Ovary (tissue), 9 donors: Measurements from ENCODE around the gene KRTAP2-4. TPM values are rescaled to one million over a fixed set of nuclear protein-coding genes. Genes with fewer than 3 reads are reported as not detected.

Source experiments
- DNase-seq, 5 donors: peaks; one replicate each; pipeline ENCODE4 v3.0.0-alpha.2; 2019 to 2020
- H3K27ac ChIP-seq, 2 donors: fragments of 200-600 bp; one replicate each; pipeline versions ENCODE4 v1.5.1 to v1.8.0; 2019 to 2022
- H3K27me3 ChIP-seq: fragments of 200-600 bp; one replicate; pipeline ENCODE4 v1.8.0; 2022
- H3K36me3 ChIP-seq: fragments of 200-600 bp; sonication (generic); one replicate; pipeline ENCODE4 v1.5.1; 2019
- H3K4me1 ChIP-seq: one replicate; pipeline ENCODE4 v1.8.1; 2013; ENCODE audit warnings: mild to moderate bottlenecking, moderate library complexity; ENCODE audit not compliant: insufficient read depth
- H3K4me3 ChIP-seq: fragments of 200-600 bp; sonication (generic); one replicate; pipeline ENCODE4 v1.5.1; 2017
- H3K9me3 ChIP-seq, 2 donors: fragments of 200-600 bp in 1 of 2; sonication (generic) in 1 of 2; one replicate each; pipeline versions ENCODE4 v1.5.1 to v1.8.1; 2013 to 2019; ENCODE audit warnings: mild to moderate bottlenecking in 1 of 2, moderate library complexity in 1 of 2
- CTCF ChIP-seq, 3 donors: fragments of 450-650 bp in 2 of 3; fragments of 200-600 bp in 1 of 3; IDR thresholded peaks; one replicate each; pipeline versions ENCODE4 v1.5.1 to v1.8.0; 2016 to 2022; ENCODE audit warnings: antibody characterized with exemption in 3 of 3, mild to moderate bottlenecking in 1 of 3
- EP300 ChIP-seq: sonication (generic); formaldehyde crosslinking; IDR thresholded peaks from one replicate; pipeline ENCODE4 v1.6.1; 2017; ENCODE audit warnings: antibody characterized with exemption
- POLR2A ChIP-seq: fragments of 450-650 bp; IDR thresholded peaks from one replicate; pipeline ENCODE4 v1.6.1; 2017; ENCODE audit warnings: antibody characterized with exemption, mild to moderate bottlenecking, moderate library complexity
- WGBS, 3 donors: extraction: QIAGEN DNeasy Blood & Tissue Kit in 1 of 3; methylation state at CpG; one replicate each; pipeline versions ENCODE4 v1.1.5 to v1.1.7; 2013 to 2017; 5-methylcytosine and 5-hydroxymethylcytosine counted together
- intact Hi-C, 4 donors: fragments of 100-400 bp; cut with DNase I; formaldehyde crosslinking; loops; one replicate each; pipeline versions ENCODE4 v1.11.0 to v1.15.1; 2022 to 2023
- polyA plus RNA-seq, 2 donors: library from polyadenylated mRNA; stranded (reverse); fragments of 200-250 nt in 1 of 2; fragments of 350-450 nt in 1 of 2; fragmentation: Illumina TruSeq in 1 of 2; extraction: RNeasy Lipid Tissue Mini Kit (QIAGEN cat#74804) in 1 of 2; gene quantifications; one replicate each; pipeline ENCODE4 v1.2.3, GENCODE V29; 2013 to 2014
- total RNA-seq, 7 donors: library from RNA; depleted of rRNA in 2 of 7; stranded (reverse); fragments of >200 nt in 2 of 7; fragmentation: NEBNext Ultra II Directional in 3 of 7; extraction: Animal tissue kit (Norgen Biotek cat#: 25700) in 3 of 7; gene quantifications; one replicate each; pipeline versions ENCODE4 v1.1.0 to v1.2.4, GENCODE V29; 2016 to 2023
- donor health status: DM: no; HTN: no; CAD: no; lungs with moderate emphysema.
- donor health status: DM: no; HTN: no; CAD: no.
- donor health status: Bipolar disorder and iron deficiency.
- donor health status: DM: yes; HTN: yes; CAD: no.
- donor health status: DM: no; HTN: no; CAD: no.
- donor health status: DM: yes; HTN: yes; CAD: no.

Gene KRTAP2-4
- total and polyA plus RNA-seq, 9 donors: not detected

GRCh38 chr17:41018541-41018940 is 47.1 kb downstream of the KRTAP2-4 start:
- Histone ChIP-seq H3K27ac (no peak overlapping the region), H3K27me3 (no peaks in the 10 kb centered on the region)

GRCh38 chr17:41016578-41017215 is 49.0 kb downstream of the KRTAP2-4 start:
- Histone ChIP-seq H3K9me3 (no peaks in the 10 kb centered on the region), H3K27me3 (no peaks in the 10 kb centered on the region), H3K4me1 (no peaks in the 10 kb centered on the region), H3K27ac (no peak overlapping the region), H3K4me3 (no peak overlapping the region), H3K36me3 (no peaks in the 10 kb centered on the region)
- no peak for DNase-seq
- TF ChIP-seq EP300 (no peak), POLR2A (no peak), CTCF (IDR thresholded peaks at IDR 0.05) (no peak)
- intact Hi-C loops: no loop called here
- 82 to 86% (median 84%) methylated on average over 13 of the region's 13 CpGs for WGBS, 3 donors

More at GRCh38 chr17:41018541-41018940, 47.1 kb downstream of the KRTAP2-4 start:
- no peaks in the 10 kb centered on the region for H3K36me3 ChIP-seq
- H3K4me1 ChIP-seq: no peaks in the 10 kb centered on the region
- no peak overlapping the region for H3K4me3 ChIP-seq
- intact Hi-C loops: no loop called here
- no peaks in the 10 kb centered on the region for H3K9me3 ChIP-seq
- 87 to 93% (median 90%) methylated on average over 3 of the region's 3 CpGs for WGBS, 3 donors
- DNase-seq: no peak
- TF ChIP-seq CTCF (IDR thresholded peaks at IDR 0.05) (no peak), POLR2A (no peak), EP300 (no peak)

- intact Hi-C loops: no loop called here
- no peak for DNase-seq
- no peaks in the 10 kb centered on the region for H3K36me3 ChIP-seq
- no peak overlapping the region for H3K4me3 ChIP-seq
- H3K4me1 ChIP-seq: no peaks in the 10 kb centered on the region
- WGBS, 3 donors: 62 to 70% (median 70%) methylated on average over 7 of the region's 7 CpGs
- H3K9me3 ChIP-seq: no peaks in the 10 kb centered on the region
- no peak overlapping the region for H3K27ac ChIP-seq
- TF ChIP-seq POLR2A (no peak), CTCF (IDR thresholded peaks at IDR 0.05) (no peak), EP300 (no peak)
- H3K27me3 ChIP-seq: no peaks in the 10 kb centered on the region
Observed at GRCh38 chr17:41015454-41015853, 50.2 kb downstream of the KRTAP2-4 start.

Other genes with a start within 250 kb of the KRTAP2-4 start
Only the 30 nearest of the 39 such genes appear.
- 1 to 10 TPM in 1 of 7 donors, under 1 TPM in 2, not detected in 4; 0.27 to 4.2 (median 0.77) TPM for gene KRT20, start 180.6 kb downstream of the KRTAP2-4 start, total RNA-seq
- gene KRT20, start 180.6 kb downstream of the KRTAP2-4 start, polyA plus RNA-seq: under 1 TPM in 1 of 2 donors, not detected in 1; 0.05 TPM
- gene KRT23, start 128.2 kb downstream of the KRTAP2-4 start, total RNA-seq: 1 to 10 TPM in 3 of 7 donors, under 1 TPM in 2, not detected in 2; 0.22 to 5.0 (median 1.3) TPM
- under 1 TPM; 0.05 to 0.53 TPM for gene KRT23, start 128.2 kb downstream of the KRTAP2-4 start, polyA plus RNA-seq
- under 1 TPM in 1 of 7 donors, not detected in 6; 0.69 TPM for gene KRT39, start 98.9 kb downstream of the KRTAP2-4 start, total RNA-seq
- gene KRT39, start 98.9 kb downstream of the KRTAP2-4 start, polyA plus RNA-seq: not detected
- gene KRT40, start 81.6 kb downstream of the KRTAP2-4 start, total RNA-seq: not detected
- not detected for gene KRT40, start 81.6 kb downstream of the KRTAP2-4 start, polyA plus RNA-seq
- gene KRTAP3-3, start 71.7 kb downstream of the KRTAP2-4 start, total RNA-seq: not detected
- gene KRTAP3-3, start 71.7 kb downstream of the KRTAP2-4 start, polyA plus RNA-seq: not detected
- not detected for gene KRTAP3-2, start 66.0 kb downstream of the KRTAP2-4 start, total RNA-seq
- not detected for gene KRTAP3-2, start 66.0 kb downstream of the KRTAP2-4 start, polyA plus RNA-seq
- not detected for gene KRTAP3-1, start 56.8 kb downstream of the KRTAP2-4 start, total RNA-seq
- not detected for gene KRTAP3-1, start 56.8 kb downstream of the KRTAP2-4 start, polyA plus RNA-seq
- not detected for gene KRTAP1-5, start 38.7 kb downstream of the KRTAP2-4 start, total RNA-seq
- under 1 TPM in 1 of 2 donors, not detected in 1; 0.06 TPM for gene KRTAP1-5, start 38.7 kb downstream of the KRTAP2-4 start, polyA plus RNA-seq
- not detected for gene KRTAP1-4, start 35.7 kb downstream of the KRTAP2-4 start, total RNA-seq
- not detected for gene KRTAP1-4, start 35.7 kb downstream of the KRTAP2-4 start, polyA plus RNA-seq
- not detected for gene KRTAP1-3, start 31.0 kb downstream of the KRTAP2-4 start, total RNA-seq
- gene KRTAP1-3, start 31.0 kb downstream of the KRTAP2-4 start, polyA plus RNA-seq: not detected
- gene KRTAP1-1, start 24.4 kb downstream of the KRTAP2-4 start, total RNA-seq: not detected
- gene KRTAP1-1, start 24.4 kb downstream of the KRTAP2-4 start, polyA plus RNA-seq: not detected
- not detected for gene KRTAP2-1, start 18.6 kb downstream of the KRTAP2-4 start, total RNA-seq
- not detected for gene KRTAP2-1, start 18.6 kb downstream of the KRTAP2-4 start, polyA plus RNA-seq
- gene KRTAP2-2, start 10.6 kb downstream of the KRTAP2-4 start, total RNA-seq: not detected
- not detected for gene KRTAP2-2, start 10.6 kb downstream of the KRTAP2-4 start, polyA plus RNA-seq
- not detected for gene KRTAP2-3, start 5.8 kb downstream of the KRTAP2-4 start, total RNA-seq
- not detected for gene KRTAP2-3, start 5.8 kb downstream of the KRTAP2-4 start, polyA plus RNA-seq
- not detected for gene KRTAP4-7, start 18.3 kb upstream of the KRTAP2-4 start, total RNA-seq
- gene KRTAP4-7, start 18.3 kb upstream of the KRTAP2-4 start, polyA plus RNA-seq: not detected
- gene KRTAP4-8, start 32.3 kb upstream of the KRTAP2-4 start, total RNA-seq: not detected
- gene KRTAP4-8, start 32.3 kb upstream of the KRTAP2-4 start, polyA plus RNA-seq: not detected
- not detected for gene KRTAP4-16, start 36.3 kb upstream of the KRTAP2-4 start, total RNA-seq
- not detected for gene KRTAP4-16, start 36.3 kb upstream of the KRTAP2-4 start, polyA plus RNA-seq
- gene KRTAP4-9, start 39.5 kb upstream of the KRTAP2-4 start, total RNA-seq: not detected
- gene KRTAP4-9, start 39.5 kb upstream of the KRTAP2-4 start, polyA plus RNA-seq: not detected
- gene KRTAP4-11, start 52.5 kb upstream of the KRTAP2-4 start, total RNA-seq: not detected
- not detected for gene KRTAP4-11, start 52.5 kb upstream of the KRTAP2-4 start, polyA plus RNA-seq
- gene KRTAP4-12, start 58.3 kb upstream of the KRTAP2-4 start, total RNA-seq: not detected
- gene KRTAP4-12, start 58.3 kb upstream of the KRTAP2-4 start, polyA plus RNA-seq: not detected
- not detected for gene KRTAP4-6, start 74.7 kb upstream of the KRTAP2-4 start, total RNA-seq
- gene KRTAP4-6, start 74.7 kb upstream of the KRTAP2-4 start, polyA plus RNA-seq: not detected
- gene KRTAP4-5, start 83.9 kb upstream of the KRTAP2-4 start, total RNA-seq: not detected
- not detected for gene KRTAP4-5, start 83.9 kb upstream of the KRTAP2-4 start, polyA plus RNA-seq
- gene KRTAP4-4, start 94.9 kb upstream of the KRTAP2-4 start, total RNA-seq: not detected
- gene KRTAP4-4, start 94.9 kb upstream of the KRTAP2-4 start, polyA plus RNA-seq: not detected
- gene KRTAP4-3, start 102.3 kb upstream of the KRTAP2-4 start, total RNA-seq: not detected
- not detected for gene KRTAP4-3, start 102.3 kb upstream of the KRTAP2-4 start, polyA plus RNA-seq
- gene KRTAP4-2, start 112.3 kb upstream of the KRTAP2-4 start, total RNA-seq: not detected
- not detected for gene KRTAP4-2, start 112.3 kb upstream of the KRTAP2-4 start, polyA plus RNA-seq
- gene KRTAP4-1, start 119.0 kb upstream of the KRTAP2-4 start, total RNA-seq: not detected
- gene KRTAP4-1, start 119.0 kb upstream of the KRTAP2-4 start, polyA plus RNA-seq: not detected
- gene KRTAP9-1, start 124.0 kb upstream of the KRTAP2-4 start, total RNA-seq: not detected
- not detected for gene KRTAP9-1, start 124.0 kb upstream of the KRTAP2-4 start, polyA plus RNA-seq
- gene KRTAP9-2, start 160.8 kb upstream of the KRTAP2-4 start, total RNA-seq: not detected
- gene KRTAP9-2, start 160.8 kb upstream of the KRTAP2-4 start, polyA plus RNA-seq: not detected
- not detected for gene KRTAP9-3, start 166.6 kb upstream of the KRTAP2-4 start, total RNA-seq
- not detected for gene KRTAP9-3, start 166.6 kb upstream of the KRTAP2-4 start, polyA plus RNA-seq
- gene KRTAP9-8, start 172.1 kb upstream of the KRTAP2-4 start, total RNA-seq: not detected
- gene KRTAP9-8, start 172.1 kb upstream of the KRTAP2-4 start, polyA plus RNA-seq: not detected